ENCODE results near the gene ZNF554. TPM values are rescaled to one million over a fixed set of nuclear protein-coding genes. Genes with fewer than 3 reads are reported as not detected.

ZNF554 gene
- 1 to 10 TPM; 4.1 to 4.8 TPM for total RNA-seq
- long read RNA-seq, partial matches to known transcripts: 0 of 3 reads
- long read RNA-seq, other reads (novel, unspliced or antisense): 3 of 3 reads

GRCh38 chr19:2819540-2820111 is at the start of gene ZNF554:
Gene ZNF554, plus strand, starts transcription at chr19:2819868. Its CDS starts 204 bp downstream, at chr19:2820072.
- intact Hi-C loops (cut with DNase I): no loop called here
- ATAC-seq (peak; percentile 97 to 98), DNase-seq (peak; percentile 99)

- ATAC-seq: peak; percentile 80 to 86
- peak; percentile 64 for DNase-seq
- intact Hi-C loops (cut with DNase I): no loop called here
Observed at GRCh38 chr19:2770055-2771013, 49.3 kb upstream of the ZNF554 start.

- DNase-seq: no peak
- peak; percentile 9 to 50 for ATAC-seq
- intact Hi-C loops (cut with DNase I): no loop called here
Observed at GRCh38 chr19:2771786-2772674, 47.6 kb upstream of the ZNF554 start.

- no peak for DNase-seq
- intact Hi-C loops (cut with DNase I): no loop called here
- no peak for ATAC-seq
Observed at GRCh38 chr19:2774083-2774679, 45.5 kb upstream of the ZNF554 start.

GRCh38 chr19:2774953-2775555 is 44.6 kb upstream of the ZNF554 start:
- no peak for DNase-seq
- peak in 1 of 2 donors; percentile 1 for ATAC-seq
- intact Hi-C loops (cut with DNase I): no loop called here

- peak; percentile 74 for DNase-seq
- intact Hi-C loops (cut with DNase I): no loop called here
- peak; percentile 39 to 45 for ATAC-seq
Observed at GRCh38 chr19:2775556-2776430, 43.9 kb upstream of the ZNF554 start.

- DNase-seq (no peak), ATAC-seq (no peak)
- intact Hi-C loops (cut with DNase I): no loop called here
Observed at GRCh38 chr19:2777952-2778683, 41.5 kb upstream of the ZNF554 start.

GRCh38 chr19:2779121-2779740 is 40.4 kb upstream of the ZNF554 start:
- no peak for ATAC-seq
- intact Hi-C loops (cut with DNase I): no loop called here
- DNase-seq: no peak

GRCh38 chr19:2780284-2780683 is 39.4 kb upstream of the ZNF554 start:
- ATAC-seq (no peak), DNase-seq (no peak)
- intact Hi-C loops (cut with DNase I): no loop called here

- no peak for DNase-seq
- ATAC-seq: no peak
- intact Hi-C loops (cut with DNase I): no loop called here
Observed at GRCh38 chr19:2782329-2782935, 37.2 kb upstream of the ZNF554 start.

- intact Hi-C loops (cut with DNase I): no loop called here
Observed at GRCh38 chr19:2782936-2783780, 36.5 kb upstream of the ZNF554 start, which contains the start of gene SGTA. Gene SGTA, minus strand, starts transcription at chr19:2783273. Its CDS starts 14,205 bp downstream, at chr19:2769068.

GRCh38 chr19:2783781-2784145 is 35.9 kb upstream of the ZNF554 start:
- ATAC-seq (no peak), DNase-seq (no peak)
- intact Hi-C loops (cut with DNase I): no loop called here

More at GRCh38 chr19:2782936-2783780, 36.5 kb upstream of the ZNF554 start, which contains the start of gene SGTA:
- ATAC-seq (peak; percentile 89 to 92), DNase-seq (peak; percentile 98)

GRCh38 chr19:2785244-2785997 is 34.2 kb upstream of the ZNF554 start, which contains the start of gene THOP1:
Gene THOP1, plus strand, starts transcription at chr19:2785503. Its CDS starts 160 bp downstream, at chr19:2785663.
- intact Hi-C loops (cut with DNase I): no loop called here

GRCh38 chr19:2787115-2787514 is 32.6 kb upstream of the ZNF554 start:
- intact Hi-C loops (cut with DNase I): no loop called here
- no peak for DNase-seq

More at GRCh38 chr19:2785244-2785997, 34.2 kb upstream of the ZNF554 start, which contains the start of gene THOP1:
- DNase-seq (peak; percentile 100), ATAC-seq (peak; percentile 94)

More at GRCh38 chr19:2787115-2787514, 32.6 kb upstream of the ZNF554 start:
- no peak for ATAC-seq
